Neural progenitor cell (in vitro differentiated cells): ENCODE measurements around the gene ORC4. TPM values are rescaled to one million over a fixed set of nuclear protein-coding genes. Genes with fewer than 3 reads are reported as not detected.
A peak's percentile ranks its signal among the peaks of the same experiment; 100 is the strongest.

Source experiments
- DNase-seq: peaks from one replicate; pipeline ENCODE4 v3.0.0-alpha.2; 2016; ENCODE audit warnings: low spot score
- H2AFZ ChIP-seq: fragments of 200-600 bp; sonication (generic); replicated peaks from 2 replicates; pipeline ENCODE4 v1.6.1; 2016; ENCODE audit warnings: antibody characterized with exemption
- H3F3A ChIP-seq: fragments of 200-600 bp; sonication (generic); 2 replicates; pipeline ENCODE4 v1.6.1; 2016; ENCODE audit warnings: antibody characterized with exemption, low read depth
- H3K27ac ChIP-seq: fragments of 200-600 bp; sonication (generic); 2 replicates; pipeline ENCODE4 v1.5.1; 2016; ENCODE audit warnings: mild to moderate bottlenecking
- H3K27me3 ChIP-seq: fragments of 200-600 bp; sonication (generic); 2 replicates; pipeline ENCODE4 v1.6.1; 2016; ENCODE audit warnings: mild to moderate bottlenecking, moderate library complexity
- H3K36me3 ChIP-seq: fragments of 200-600 bp; sonication (generic); 2 replicates; pipeline ENCODE4 v1.5.1; 2016
- H3K4me1 ChIP-seq: fragments of 200-600 bp; sonication (generic); 2 replicates; pipeline ENCODE4 v1.6.1; 2016; ENCODE audit warnings: mixed run types
- H3K4me2 ChIP-seq: fragments of 200-600 bp; sonication (generic); 2 replicates; pipeline ENCODE4 v1.6.1; 2016
- H3K4me3 ChIP-seq: fragments of 200-600 bp; sonication (generic); 2 replicates; pipeline ENCODE4 v1.5.1; 2016
- H3K79me2 ChIP-seq: fragments of 200-600 bp; sonication (generic); 2 replicates; pipeline ENCODE4 v1.6.1; 2016; ENCODE audit warnings: low read depth
- H3K9ac ChIP-seq: fragments of 200-600 bp; sonication (generic); 2 replicates; pipeline ENCODE4 v1.6.1; 2016
- H3K9me3 ChIP-seq: fragments of 200-600 bp; sonication (generic); 2 replicates; pipeline ENCODE4 v1.5.1; 2016; ENCODE audit warnings: low read depth
- H4K20me1 ChIP-seq: fragments of 200-600 bp; sonication (generic); 2 replicates; pipeline ENCODE4 v1.6.1; 2016; ENCODE audit warnings: low read depth
- H3K27ac Mint-ChIP-seq: 3 replicates; pipeline ENCODE4 v1.8.0; 2021; ENCODE audit warnings: mixed read lengths
- H3K27me3 Mint-ChIP-seq: 2 replicates; pipeline ENCODE4 v1.8.0; 2022; ENCODE audit warnings: low read depth, mild to moderate bottlenecking, inconsistent platforms, moderate library complexity, mixed read lengths; ENCODE audit not compliant: insufficient read depth
- H3K36me3 Mint-ChIP-seq: 3 replicates; pipeline ENCODE4 v1.8.0; 2021; ENCODE audit warnings: mixed read lengths
- H3K4me1 Mint-ChIP-seq: 3 replicates; pipeline ENCODE4 v1.8.0; 2021; ENCODE audit warnings: mixed read lengths
- H3K4me3 Mint-ChIP-seq: 3 replicates; pipeline ENCODE4 v1.8.0; 2021; ENCODE audit warnings: mild to moderate bottlenecking, moderate library complexity, mixed read lengths
- H3K9me3 Mint-ChIP-seq: 3 replicates; pipeline ENCODE4 v1.8.0; 2020; ENCODE audit warnings: mixed read lengths
- EZH2 ChIP-seq: fragments of 200-600 bp; sonication (generic); IDR thresholded peaks from 2 replicates; pipeline ENCODE4 v1.6.1; 2017; ENCODE audit warnings: antibody characterized with exemption, mild to moderate bottlenecking, moderate library complexity
- EZH2phosphoT487 ChIP-seq: fragments of 200-600 bp; sonication (generic); IDR thresholded peaks from 2 replicates; pipeline ENCODE4 v1.6.1; 2017; ENCODE audit warnings: antibody characterized with exemption
- total RNA-seq: library from RNA; depleted of rRNA; stranded (reverse); fragments of >200 nt; gene quantifications from 2 replicates; pipeline ENCODE4 v1.2.3, GENCODE V29; 2015; ENCODE audit warnings: low replicate concordance
- TF ChIP-seq, protein P1 (sequence below): fragments of 200-600 bp; sonication (generic); IDR thresholded peaks from 2 replicates; pipeline ENCODE4 v1.5.1; 2017; ENCODE audit warnings: antibody characterized with exemption, mild to moderate bottlenecking

ORC4 gene
- total RNA-seq, 1 donor from 2014 or later, result 314 TPM

DNA sequence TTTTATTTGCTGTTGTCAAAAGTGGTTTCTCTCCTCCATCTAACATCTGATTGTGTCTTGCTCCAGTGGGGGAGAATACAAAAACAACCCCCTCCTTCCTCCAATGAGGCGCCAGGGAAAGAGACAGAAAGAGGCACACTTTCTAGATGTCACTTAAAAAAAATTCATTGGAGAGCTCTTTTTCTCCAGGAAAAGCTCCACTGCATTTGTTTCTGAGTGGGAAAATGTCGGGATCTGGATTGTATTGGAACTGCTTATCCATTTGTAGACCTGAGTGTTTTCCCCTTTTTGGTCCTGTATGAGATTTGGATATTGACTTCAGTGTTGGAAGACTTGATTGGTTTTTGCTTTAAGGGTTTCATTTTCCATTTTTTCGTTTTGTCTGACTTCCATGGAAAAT, 1.3 kb upstream of the ORC4 start:
- H3K79me2 ChIP-seq, result peaks cover 88% of the 10 kb centered on the region
- H3K4me1 ChIP-seq, result peaks cover 26% of the 10 kb centered on the region
- H3K4me2 ChIP-seq, result peak overlapping the region; percentile 78
- peaks cover 61% of the 10 kb centered on the region for H4K20me1 ChIP-seq
- no peaks in the 10 kb centered on the region for H3K27me3 ChIP-seq
- peak overlapping the region; percentile 61 for H3K9ac ChIP-seq
- H3F3A ChIP-seq, result peaks cover 20% of the 10 kb centered on the region
- Mint-ChIP-seq H3K27me3 (no peaks in the 10 kb centered on the region), H3K27ac (peak overlapping the region; percentile 97), H3K9me3 (no peaks in the 10 kb centered on the region), H3K4me1 (peaks cover 38% of the 10 kb centered on the region), H3K4me3 (peak overlapping the region; percentile 99), H3K36me3 (peaks cover 2% of the 10 kb centered on the region)
- peak overlapping the region; percentile 93 for H3K4me3 ChIP-seq
- DNase-seq, result no peak
- TF ChIP-seq EZH2phosphoT487 (no peak), EZH2 (no peak)
- TF ChIP-seq, protein P1, sequence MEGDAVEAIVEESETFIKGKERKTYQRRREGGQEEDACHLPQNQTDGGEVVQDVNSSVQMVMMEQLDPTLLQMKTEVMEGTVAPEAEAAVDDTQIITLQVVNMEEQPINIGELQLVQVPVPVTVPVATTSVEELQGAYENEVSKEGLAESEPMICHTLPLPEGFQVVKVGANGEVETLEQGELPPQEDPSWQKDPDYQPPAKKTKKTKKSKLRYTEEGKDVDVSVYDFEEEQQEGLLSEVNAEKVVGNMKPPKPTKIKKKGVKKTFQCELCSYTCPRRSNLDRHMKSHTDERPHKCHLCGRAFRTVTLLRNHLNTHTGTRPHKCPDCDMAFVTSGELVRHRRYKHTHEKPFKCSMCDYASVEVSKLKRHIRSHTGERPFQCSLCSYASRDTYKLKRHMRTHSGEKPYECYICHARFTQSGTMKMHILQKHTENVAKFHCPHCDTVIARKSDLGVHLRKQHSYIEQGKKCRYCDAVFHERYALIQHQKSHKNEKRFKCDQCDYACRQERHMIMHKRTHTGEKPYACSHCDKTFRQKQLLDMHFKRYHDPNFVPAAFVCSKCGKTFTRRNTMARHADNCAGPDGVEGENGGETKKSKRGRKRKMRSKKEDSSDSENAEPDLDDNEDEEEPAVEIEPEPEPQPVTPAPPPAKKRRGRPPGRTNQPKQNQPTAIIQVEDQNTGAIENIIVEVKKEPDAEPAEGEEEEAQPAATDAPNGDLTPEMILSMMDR, result no peak
- H2AFZ ChIP-seq, result peak overlapping the region; percentile 8
- peak overlapping the region; percentile 86 for H3K27ac ChIP-seq
- H3K9me3 ChIP-seq, result no peaks in the 10 kb centered on the region
- no peaks in the 10 kb centered on the region for H3K36me3 ChIP-seq

DNA sequence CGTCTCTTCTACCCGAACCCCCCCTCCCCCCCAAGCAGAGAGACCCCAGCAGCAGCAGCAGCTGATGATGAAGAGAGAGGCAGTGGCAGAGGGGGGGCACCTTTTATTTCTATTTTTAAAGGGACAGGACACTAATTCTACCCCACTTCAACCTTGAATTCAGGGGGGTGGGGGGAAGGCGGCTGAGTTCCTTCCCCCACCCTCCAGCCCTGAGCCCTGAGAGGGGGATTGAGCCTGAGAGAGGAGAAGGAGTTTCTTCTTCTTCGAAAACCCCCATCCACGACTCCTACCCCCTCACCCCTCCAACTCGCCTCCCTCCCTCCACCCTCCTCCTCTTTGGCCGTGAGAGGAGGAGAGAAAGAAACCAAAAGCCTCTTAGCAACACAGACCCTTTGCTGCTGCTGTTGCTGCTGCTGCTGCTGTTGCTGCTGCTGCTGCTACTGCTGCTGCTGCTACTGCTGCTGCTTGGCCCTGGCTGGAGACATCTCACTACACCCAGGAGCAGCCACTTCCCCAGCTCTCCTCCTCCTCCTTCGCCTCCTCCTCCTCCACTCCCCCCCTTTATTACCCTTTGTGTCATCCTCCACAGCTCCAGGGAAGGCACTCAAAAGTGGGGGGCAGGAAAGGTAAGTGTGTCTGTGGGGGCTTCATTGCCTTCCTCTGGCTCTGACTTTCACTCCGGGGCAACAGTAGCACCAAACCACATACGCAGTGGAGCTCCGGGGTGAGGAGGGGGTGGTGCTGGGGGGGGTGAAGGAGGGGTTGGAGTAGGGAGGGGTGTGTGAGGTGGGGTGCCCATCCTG, 723 bp upstream of the ORC4 start, which contains the start of gene MBD5:
Gene MBD5, plus strand, starts transcription at position 33 of the 803 bp plus-strand sequence.
- peak within 1 kb of the TSS; percentile 93 for H3K4me3 ChIP-seq

DNA sequence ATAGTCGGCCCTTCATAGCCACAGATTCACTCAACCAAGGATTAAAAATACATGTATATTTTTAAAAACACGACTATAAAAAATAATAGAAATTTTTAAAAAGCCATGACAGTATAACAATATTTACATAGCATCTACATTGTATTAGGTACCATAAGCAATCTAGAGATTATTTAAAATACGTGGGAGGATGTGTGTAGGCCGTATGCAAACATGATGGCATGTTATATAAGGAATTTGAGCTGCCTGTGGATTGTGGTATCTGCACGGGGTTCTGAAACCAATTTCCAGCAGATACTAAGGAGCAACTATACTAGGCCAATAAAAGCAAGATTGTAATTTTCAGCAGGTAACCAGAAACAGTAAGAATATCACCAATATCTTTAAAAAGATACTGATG, 5.9 kb downstream of the ORC4 start:
- Mint-ChIP-seq H3K27me3 (no peaks in the 10 kb centered on the region), H3K27ac (no peak overlapping the region), H3K9me3 (peaks cover 37% of the 10 kb centered on the region), H3K36me3 (peaks cover 39% of the 10 kb centered on the region), H3K4me1 (peaks cover 17% of the 10 kb centered on the region), H3K4me3 (no peak overlapping the region)
- Histone ChIP-seq H3K4me2 (no peak overlapping the region), H3K9me3 (no peaks in the 10 kb centered on the region), H3K9ac (no peak overlapping the region), H2AFZ (no peak overlapping the region), H3K4me3 (no peak overlapping the region), H3K4me1 (peaks cover 12% of the 10 kb centered on the region), H3K79me2 (peaks cover 100% of the 10 kb centered on the region), H3K36me3 (no peaks in the 10 kb centered on the region), H4K20me1 (peaks cover 58% of the 10 kb centered on the region), H3F3A (peaks cover under 1% of the 10 kb centered on the region), H3K27me3 (no peaks in the 10 kb centered on the region), H3K27ac (no peak overlapping the region)
- TF ChIP-seq EZH2phosphoT487 (no peak), EZH2 (no peak)
- TF ChIP-seq, protein P1, result no peak
- DNase-seq, result no peak

More for the DNA sequence above, 723 bp upstream of the ORC4 start, which contains the start of gene MBD5:
- Histone ChIP-seq H3K79me2 (peaks cover 90% of the 10 kb centered on the region), H3K9me3 (no peaks in the 10 kb centered on the region), H3K36me3 (no peaks in the 10 kb centered on the region), H2AFZ (peak within 1 kb of the TSS; percentile 88), H3K27me3 (no peaks in the 10 kb centered on the region), H3F3A (peaks cover 20% of the 10 kb centered on the region), H3K4me1 (peaks cover 26% of the 10 kb centered on the region), H3K4me2 (peak within 1 kb of the TSS; percentile 97), H4K20me1 (peaks cover 63% of the 10 kb centered on the region), H3K27ac (peak within 1 kb of the TSS; percentile 87), H3K9ac (peak within 1 kb of the TSS; percentile 87)
- TF ChIP-seq, protein P1, result no peak
- TF ChIP-seq EZH2, result no peak
- TF ChIP-seq EZH2phosphoT487, result no peak
- DNase-seq, result peak; percentile 78
- Mint-ChIP-seq H3K36me3 (peaks cover 8% of the 10 kb centered on the region), H3K9me3 (no peaks in the 10 kb centered on the region), H3K4me3 (peak within 1 kb of the TSS; percentile 99), H3K4me1 (peaks cover 38% of the 10 kb centered on the region), H3K27ac (peak within 1 kb of the TSS; percentile 98), H3K27me3 (no peaks in the 10 kb centered on the region)
